Astrocyte of the spinal cord (primary cell): Measurements from ENCODE around the gene RPLP2.

Source experiments
- DNase-seq: peaks from one replicate; pipeline ENCODE4 v3.0.0; 2011; ENCODE audit warnings: low read depth, low spot score
- H3K4me3 ChIP-seq: 2 replicates; pipeline ENCODE4 v1.5.1; 2011; ENCODE audit warnings: low read depth, mild to moderate bottlenecking, low read length, moderate library complexity
- CTCF ChIP-seq: IDR thresholded peaks from 2 replicates; pipeline ENCODE4 v1.5.1; 2012; ENCODE audit warnings: low read depth, mild to moderate bottlenecking, low read length, inconsistent platforms
- in situ Hi-C: cut with HindIII; loops from 2 replicates; pipeline ENCODE4 v1.10.0; 2017; ENCODE audit warnings: low sequenced_read_pairs

RPLP2 gene

GRCh38 chr11:773830-774229 is 35.9 kb upstream of the RPLP2 start:
- no peak overlapping the region for H3K4me3 ChIP-seq
- no peak for DNase-seq
- in situ Hi-C loops: no loop called here
- TF ChIP-seq CTCF: no peak

DNA sequence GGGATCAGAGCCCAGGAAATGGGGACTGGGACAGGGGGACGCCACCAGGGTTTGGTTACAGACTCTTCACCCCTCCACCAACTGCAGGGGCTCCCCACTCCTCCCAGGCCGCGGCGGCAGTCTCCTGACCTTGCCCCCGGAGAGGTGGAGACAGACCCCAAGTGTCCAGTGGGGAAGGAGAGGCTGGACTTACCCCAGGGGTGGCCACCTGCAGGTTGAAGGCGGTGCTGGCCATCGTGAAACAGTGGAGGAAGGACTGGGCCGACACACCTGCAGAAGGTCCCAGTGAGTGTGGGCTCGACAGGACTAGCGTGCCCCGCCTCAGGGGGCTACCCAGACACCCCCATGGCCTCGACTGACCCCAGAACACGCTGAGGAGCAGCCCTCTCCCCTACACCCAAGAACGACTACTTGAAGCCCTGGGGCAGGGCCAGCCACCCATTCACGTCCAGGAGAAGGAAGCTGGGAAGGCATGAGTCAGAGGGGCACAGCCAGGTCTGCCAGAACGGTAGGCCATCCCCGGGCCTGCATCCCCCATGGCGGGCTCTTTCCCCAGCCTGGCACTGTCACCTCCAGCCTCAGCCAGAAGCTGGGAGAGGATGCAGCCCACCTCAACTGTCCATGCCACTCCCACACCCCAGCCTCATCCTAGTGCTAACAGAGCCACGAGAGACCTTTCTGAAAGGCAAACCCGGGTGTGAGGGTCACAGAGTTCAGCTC is 34.7 kb upstream of the RPLP2 start:
- in situ Hi-C loops: no loop called here
- peak overlapping the region; percentile 12 for H3K4me3 ChIP-seq
- no peak for TF ChIP-seq CTCF
- peak; percentile 39 for DNase-seq

DNA sequence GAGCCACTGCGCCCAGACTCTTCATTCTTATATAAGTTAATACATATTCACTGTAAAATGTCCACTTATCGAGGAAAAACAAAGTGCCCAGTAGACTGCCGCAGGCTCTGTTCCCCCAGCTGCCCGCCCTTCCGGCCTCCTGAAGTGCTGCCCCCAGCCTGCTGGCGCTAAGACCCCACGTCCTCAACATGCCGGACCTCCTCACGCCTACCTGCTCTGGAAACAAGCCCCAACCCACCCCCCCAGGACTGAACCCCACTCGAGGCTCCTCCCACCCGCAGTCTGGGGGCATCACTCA is 33.6 kb upstream of the RPLP2 start:
- in situ Hi-C loops: no loop called here
- DNase-seq: no peak
- no peak for TF ChIP-seq CTCF
- H3K4me3 ChIP-seq: peak overlapping the region; percentile 77

GRCh38 chr11:776561-777287 is 33.0 kb upstream of the RPLP2 start:
- peak overlapping the region; percentile 77 for H3K4me3 ChIP-seq
- in situ Hi-C loops: no loop called here
- no peak for TF ChIP-seq CTCF
- DNase-seq: no peak

DNA sequence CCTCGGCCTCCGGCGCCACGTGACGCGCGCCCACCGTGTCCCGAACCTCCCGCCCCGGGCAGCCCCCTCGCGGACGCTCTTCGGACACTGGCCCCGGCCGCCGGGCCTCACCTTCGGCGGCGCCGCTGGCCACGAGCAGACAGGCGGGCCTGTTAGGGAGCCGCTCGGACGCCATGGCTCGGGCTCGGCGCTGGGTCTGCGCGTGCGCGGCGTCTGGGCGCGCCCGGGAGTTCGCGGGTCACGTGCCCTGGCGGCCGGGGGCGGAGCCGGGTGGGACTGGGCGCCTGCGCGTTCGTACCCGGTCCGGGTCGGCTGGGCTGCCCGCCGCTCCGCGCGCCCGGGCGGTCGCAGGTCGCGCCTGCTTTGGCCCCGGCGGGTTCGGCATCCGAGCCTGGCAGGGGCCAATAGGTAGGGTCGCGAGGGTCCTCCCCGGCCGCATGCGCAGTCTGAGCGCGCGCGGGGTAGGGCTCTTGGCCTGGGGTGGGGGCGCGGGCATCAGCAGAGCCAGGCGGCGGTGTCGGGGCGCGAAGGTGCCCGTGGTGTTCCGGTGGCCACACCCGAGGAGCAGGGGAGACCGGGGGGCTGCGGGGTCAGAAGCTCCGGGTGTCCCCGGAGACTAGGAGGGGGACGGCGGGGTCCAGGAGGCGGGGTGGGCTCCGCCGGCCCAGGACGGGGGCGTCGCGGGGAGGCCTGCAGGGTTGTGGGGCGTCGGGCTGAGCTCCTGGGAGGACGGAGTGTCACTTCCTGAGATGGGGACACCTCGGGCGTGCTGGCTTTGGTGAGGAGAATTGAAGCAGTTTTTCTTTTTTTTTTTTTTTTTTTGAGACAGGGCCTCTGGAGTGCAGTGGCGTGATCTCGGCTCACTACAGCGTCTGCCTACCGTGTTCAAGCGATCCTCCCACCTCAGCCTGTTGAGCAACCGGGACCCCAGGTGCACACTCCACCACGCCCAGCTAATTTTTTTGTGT is 32.2 kb upstream of the RPLP2 start, which contains the start of gene GATD1:
Gene GATD1 (minus strand): TSS at position 200 of the 968 bp plus-strand sequence. CDS start 25 bp downstream, at position 175.
- in situ Hi-C loops: no loop called here

More for the DNA sequence above, 32.2 kb upstream of the RPLP2 start, which contains the start of gene GATD1:
- TF ChIP-seq CTCF: no peak
- H3K4me3 ChIP-seq: peak within 1 kb of the TSS; percentile 77
- peak; percentile 82 for DNase-seq
